Ovary (tissue), 9 donors: ENCODE measurements around the gene ABCA1. TPM values are rescaled to one million over a fixed set of nuclear protein-coding genes. Genes with fewer than 3 reads are reported as not detected.

Source experiments
- DNase-seq, 5 donors: peaks; one replicate each; pipeline ENCODE4 v3.0.0-alpha.2; 2019 to 2020
- H3K27ac ChIP-seq, 2 donors: fragments of 200-600 bp; one replicate each; pipeline versions ENCODE4 v1.5.1 to v1.8.0; 2019 to 2022
- H3K27me3 ChIP-seq: fragments of 200-600 bp; one replicate; pipeline ENCODE4 v1.8.0; 2022
- H3K36me3 ChIP-seq: fragments of 200-600 bp; sonication (generic); one replicate; pipeline ENCODE4 v1.5.1; 2019
- H3K4me1 ChIP-seq: one replicate; pipeline ENCODE4 v1.8.1; 2013; ENCODE audit warnings: mild to moderate bottlenecking, moderate library complexity; ENCODE audit not compliant: insufficient read depth
- H3K4me3 ChIP-seq: fragments of 200-600 bp; sonication (generic); one replicate; pipeline ENCODE4 v1.5.1; 2017
- H3K9me3 ChIP-seq, 2 donors: fragments of 200-600 bp in 1 of 2; sonication (generic) in 1 of 2; one replicate each; pipeline versions ENCODE4 v1.5.1 to v1.8.1; 2013 to 2019; ENCODE audit warnings: mild to moderate bottlenecking in 1 of 2, moderate library complexity in 1 of 2
- CTCF ChIP-seq, 3 donors: fragments of 450-650 bp in 2 of 3; fragments of 200-600 bp in 1 of 3; IDR thresholded peaks; one replicate each; pipeline versions ENCODE4 v1.5.1 to v1.8.0; 2016 to 2022; ENCODE audit warnings: antibody characterized with exemption in 3 of 3, mild to moderate bottlenecking in 1 of 3
- EP300 ChIP-seq: sonication (generic); formaldehyde crosslinking; IDR thresholded peaks from one replicate; pipeline ENCODE4 v1.6.1; 2017; ENCODE audit warnings: antibody characterized with exemption
- POLR2A ChIP-seq: fragments of 450-650 bp; IDR thresholded peaks from one replicate; pipeline ENCODE4 v1.6.1; 2017; ENCODE audit warnings: antibody characterized with exemption, mild to moderate bottlenecking, moderate library complexity
- WGBS, 3 donors: extraction: QIAGEN DNeasy Blood & Tissue Kit in 1 of 3; methylation state at CpG; one replicate each; pipeline versions ENCODE4 v1.1.5 to v1.1.7; 2013 to 2017; 5-methylcytosine and 5-hydroxymethylcytosine counted together
- intact Hi-C, 4 donors: fragments of 100-400 bp; cut with DNase I; formaldehyde crosslinking; loops; one replicate each; pipeline versions ENCODE4 v1.11.0 to v1.15.1; 2022 to 2023
- polyA plus RNA-seq, 2 donors: library from polyadenylated mRNA; stranded (reverse); fragments of 200-250 nt in 1 of 2; fragments of 350-450 nt in 1 of 2; fragmentation: Illumina TruSeq in 1 of 2; extraction: RNeasy Lipid Tissue Mini Kit (QIAGEN cat#74804) in 1 of 2; gene quantifications; one replicate each; pipeline ENCODE4 v1.2.3, GENCODE V29; 2013 to 2014
- total RNA-seq, 7 donors: library from RNA; depleted of rRNA in 2 of 7; stranded (reverse); fragments of >200 nt in 2 of 7; fragmentation: NEBNext Ultra II Directional in 3 of 7; extraction: Animal tissue kit (Norgen Biotek cat#: 25700) in 3 of 7; gene quantifications; one replicate each; pipeline versions ENCODE4 v1.1.0 to v1.2.4, GENCODE V29; 2016 to 2023
- donor health status: DM: no; HTN: no; CAD: no; lungs with moderate emphysema.
- donor health status: DM: no; HTN: no; CAD: no.
- donor health status: Bipolar disorder and iron deficiency.
- donor health status: DM: yes; HTN: yes; CAD: no.
- donor health status: DM: no; HTN: no; CAD: no.
- donor health status: DM: yes; HTN: yes; CAD: no.

ABCA1 gene
- total and polyA plus RNA-seq, 9 donors: 7.4 to 24.5 (median 17.5) TPM

GRCh38 chr9:104775976-104776375, 152.0 kb downstream of the ABCA1 start:
- Histone ChIP-seq H3K27ac (no peak overlapping the region), H3K4me1 (no peaks in the 10 kb centered on the region), H3K36me3 (no peaks in the 10 kb centered on the region), H3K9me3 (no peaks in the 10 kb centered on the region), H3K27me3 (no peaks in the 10 kb centered on the region), H3K4me3 (no peak overlapping the region)
- no peak for TF ChIP-seq POLR2A
- TF ChIP-seq CTCF (IDR thresholded peaks at IDR 0.05): no peak
- no peak for TF ChIP-seq EP300
- 97 to 98% (median 98%) methylated on average over 2 of the region's 2 CpGs for WGBS, 3 donors
- intact Hi-C loops: no loop called here
- no peak for DNase-seq

GRCh38 chr9:104775574-104775936, 152.4 kb downstream of the ABCA1 start:
- TF ChIP-seq CTCF (IDR thresholded peaks at IDR 0.05) (no peak), POLR2A (no peak), EP300 (no peak)

GRCh38 chr9:104774831-104775573, 153.0 kb downstream of the ABCA1 start:
- H3K9me3 ChIP-seq: no peaks in the 10 kb centered on the region
- no peaks in the 10 kb centered on the region for H3K27me3 ChIP-seq
- TF ChIP-seq EP300 (no peak), POLR2A (no peak), CTCF (IDR thresholded peaks at IDR 0.05) (no peak)
- no peaks in the 10 kb centered on the region for H3K4me1 ChIP-seq
- H3K36me3 ChIP-seq: no peaks in the 10 kb centered on the region
- no peak for DNase-seq
- intact Hi-C loops: no loop called here
- 90 to 94% (median 91%) methylated on average over 11 of the region's 11 CpGs for WGBS, 3 donors
- no peak overlapping the region for H3K4me3 ChIP-seq
- no peak overlapping the region for H3K27ac ChIP-seq

More at GRCh38 chr9:104775574-104775936, 152.4 kb downstream of the ABCA1 start:
- DNase-seq: no peak
- no peaks in the 10 kb centered on the region for H3K27me3 ChIP-seq
- H3K36me3 ChIP-seq: no peaks in the 10 kb centered on the region
- H3K27ac ChIP-seq: no peak overlapping the region
- no peaks in the 10 kb centered on the region for H3K9me3 ChIP-seq
- no peak overlapping the region for H3K4me3 ChIP-seq
- intact Hi-C loops: no loop called here
- no peaks in the 10 kb centered on the region for H3K4me1 ChIP-seq

- Histone ChIP-seq H3K27ac (no peak overlapping the region), H3K9me3 (no peaks in the 10 kb centered on the region), H3K4me1 (no peaks in the 10 kb centered on the region), H3K27me3 (no peaks in the 10 kb centered on the region), H3K4me3 (no peak overlapping the region), H3K36me3 (no peaks in the 10 kb centered on the region)
- TF ChIP-seq POLR2A (no peak), CTCF (IDR thresholded peaks at IDR 0.05) (no peak), EP300 (no peak)
- 29 to 41% (median 33%) methylated on average over 1 of the region's 1 CpG for WGBS, 3 donors
- DNase-seq: no peak
- intact Hi-C loops: no loop called here
Observed at GRCh38 chr9:104774132-104774531, 153.8 kb downstream of the ABCA1 start.
